ENCODE data around the gene PCMTD2. TPM values are rescaled to one million over a fixed set of nuclear protein-coding genes. Genes with fewer than 3 reads are reported as not detected.

The PCMTD2 gene
- total RNA-seq, 1 donor from 2014 or later = 104 TPM

DNA sequence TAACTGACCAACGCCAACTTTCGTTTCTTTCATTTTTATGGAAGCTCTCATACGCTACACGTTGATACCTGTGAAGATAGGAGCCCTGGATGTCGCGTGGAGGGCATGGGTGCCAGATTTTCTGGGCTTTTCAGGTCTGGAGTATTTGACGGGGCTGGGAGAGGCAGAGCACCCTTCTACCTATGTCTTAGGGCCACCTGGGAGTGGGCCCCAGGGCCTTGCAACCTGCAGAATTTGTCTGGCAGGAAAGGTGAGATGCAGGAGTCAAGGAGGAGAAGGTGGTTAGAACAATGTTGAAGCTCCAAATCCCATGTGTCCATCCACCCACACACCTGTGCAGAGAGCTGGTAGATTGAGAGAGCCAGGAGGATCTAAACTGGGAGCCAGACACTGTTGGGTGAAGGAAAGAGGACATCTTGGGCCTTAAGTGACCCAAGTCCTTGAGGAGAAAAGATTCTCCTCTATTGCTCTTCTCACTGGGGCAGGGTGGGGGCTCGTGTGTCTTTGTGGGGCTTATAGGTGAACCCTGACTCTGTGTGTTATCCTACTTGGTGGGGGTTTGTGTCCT is 27.4 kb upstream of the PCMTD2 start:
- H3K27me3 Mint-ChIP-seq (ENCODE audit: unreplicated experiment) = peaks cover 7% of the 10 kb centered on the region
- H3K9me3 Mint-ChIP-seq (ENCODE audit: unreplicated experiment) = no peaks in the 10 kb centered on the region
- peaks cover 15% of the 10 kb centered on the region for H3K4me1 Mint-ChIP-seq (ENCODE audit: unreplicated experiment)
- H3K36me3 Mint-ChIP-seq (ENCODE audit: low read depth, unreplicated experiment) = no peaks in the 10 kb centered on the region
- H3K27ac Mint-ChIP-seq (ENCODE audit: unreplicated experiment) = no peak overlapping the region
- H3K4me3 Mint-ChIP-seq (ENCODE audit: unreplicated experiment) = no peak overlapping the region
- no peak for TF ChIP-seq CTCF (IDR thresholded peaks at IDR 0.05; ENCODE audit: unreplicated experiment)
- DNase-seq (ENCODE audit: low spot score) = no peak

- Mint-ChIP-seq H3K36me3 (ENCODE audit: low read depth, unreplicated experiment) (no peaks in the 10 kb centered on the region), H3K27ac (ENCODE audit: unreplicated experiment) (no peak overlapping the region), H3K27me3 (ENCODE audit: unreplicated experiment) (peaks cover 4% of the 10 kb centered on the region), H3K4me1 (ENCODE audit: unreplicated experiment) (peaks cover 8% of the 10 kb centered on the region), H3K9me3 (ENCODE audit: unreplicated experiment) (no peaks in the 10 kb centered on the region), H3K4me3 (ENCODE audit: unreplicated experiment) (no peak overlapping the region)
- no peak for TF ChIP-seq CTCF (IDR thresholded peaks at IDR 0.05; ENCODE audit: unreplicated experiment)
- no peak for DNase-seq (ENCODE audit: low spot score)
Measured at GRCh38 chr20:64228751-64229506, 26.6 kb upstream of the PCMTD2 start.

- Mint-ChIP-seq H3K27ac (ENCODE audit: unreplicated experiment) (no peak overlapping the region), H3K4me3 (ENCODE audit: unreplicated experiment) (no peak overlapping the region), H3K36me3 (ENCODE audit: low read depth, unreplicated experiment) (no peaks in the 10 kb centered on the region), H3K4me1 (ENCODE audit: unreplicated experiment) (peaks cover 1% of the 10 kb centered on the region), H3K27me3 (ENCODE audit: unreplicated experiment) (peaks cover 4% of the 10 kb centered on the region), H3K9me3 (ENCODE audit: unreplicated experiment) (no peaks in the 10 kb centered on the region)
- TF ChIP-seq CTCF (IDR thresholded peaks at IDR 0.05; ENCODE audit: unreplicated experiment) = no peak
- no peak for DNase-seq (ENCODE audit: low spot score)
Measured at GRCh38 chr20:64229507-64230061, 26.0 kb upstream of the PCMTD2 start.

DNA sequence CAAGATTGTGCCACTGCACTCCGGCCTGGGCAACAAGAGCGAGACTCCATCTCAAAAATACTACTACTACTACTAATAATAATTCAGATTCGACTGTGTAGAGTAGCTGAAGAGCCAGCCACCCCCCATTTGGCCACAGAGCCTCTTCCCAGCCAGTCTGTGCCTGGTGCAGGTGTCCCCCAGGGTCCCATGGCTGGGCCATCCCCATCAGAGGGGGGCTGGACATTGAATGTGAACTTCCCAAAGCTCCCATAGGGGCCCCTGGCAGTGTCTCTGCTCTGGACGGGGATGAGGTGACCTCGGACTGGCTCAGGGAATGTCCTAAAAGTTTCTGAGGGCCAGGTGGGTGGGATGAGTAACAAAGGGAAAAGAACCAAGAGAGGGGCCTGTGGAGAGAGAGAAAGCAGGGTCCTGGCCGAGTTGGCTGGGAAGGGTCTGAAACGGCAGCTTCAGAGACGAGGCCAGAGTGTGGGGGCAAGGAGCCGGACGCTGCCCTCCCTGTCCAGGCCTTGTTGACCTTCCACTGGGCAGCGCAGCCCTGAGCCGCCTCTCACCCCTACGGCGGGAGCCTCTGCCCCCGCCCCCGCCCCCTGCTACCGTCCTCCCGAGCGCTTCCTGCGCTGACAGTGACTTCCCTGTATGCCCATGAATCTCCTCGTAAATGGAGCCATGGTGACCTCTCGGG is 24.9 kb upstream of the PCMTD2 start:
- no peak for DNase-seq (ENCODE audit: low spot score)
- peak overlapping the region; percentile 52 for H3K27ac Mint-ChIP-seq (ENCODE audit: unreplicated experiment)
- H3K36me3 Mint-ChIP-seq (ENCODE audit: low read depth, unreplicated experiment) = no peaks in the 10 kb centered on the region
- H3K4me1 Mint-ChIP-seq (ENCODE audit: unreplicated experiment) = no peaks in the 10 kb centered on the region
- no peaks in the 10 kb centered on the region for H3K9me3 Mint-ChIP-seq (ENCODE audit: unreplicated experiment)
- H3K27me3 Mint-ChIP-seq (ENCODE audit: unreplicated experiment) = peaks cover 4% of the 10 kb centered on the region
- TF ChIP-seq CTCF (IDR thresholded peaks at IDR 0.05; ENCODE audit: unreplicated experiment) = no peak
- no peak overlapping the region for H3K4me3 Mint-ChIP-seq (ENCODE audit: unreplicated experiment)
